Ammon's horn (tissue), 1 donor: ENCODE measurements around the gene DYNC1I1.

Source experiments
- DNase-seq: peaks from one replicate; pipeline ENCODE4 v3.0.0-alpha.2; 2016; ENCODE audit warnings: low spot score

Gene DYNC1I1

GRCh38 chr7:96080027-96080426 lies 307.7 kb downstream of the DYNC1I1 start:
- DNase-seq, result no peak

GRCh38 chr7:96084881-96085553 lies 312.7 kb downstream of the DYNC1I1 start:
- no peak for DNase-seq

- DNase-seq, result no peak
These were observed 313.6 kb downstream of the DYNC1I1 start for GRCh38 chr7:96085953-96086352.

- no peak for DNase-seq
These were observed 316.2 kb downstream of the DYNC1I1 start for GRCh38 chr7:96088579-96088978.

GRCh38 chr7:96089511-96089910 lies 317.2 kb downstream of the DYNC1I1 start:
- no peak for DNase-seq

- DNase-seq, result no peak
These were observed 318.4 kb downstream of the DYNC1I1 start for GRCh38 chr7:96090756-96091155.

GRCh38 chr7:96093435-96093834 lies 321.1 kb downstream of the DYNC1I1 start:
- peak; percentile 17 for DNase-seq

GRCh38 chr7:96097835-96098234 lies 325.5 kb downstream of the DYNC1I1 start:
- DNase-seq, result no peak

GRCh38 chr7:96100737-96101136 lies 328.4 kb downstream of the DYNC1I1 start:
- DNase-seq, result no peak

- DNase-seq, result no peak
These were observed 329.9 kb downstream of the DYNC1I1 start for GRCh38 chr7:96102096-96102811.

- no peak for DNase-seq
These were observed 332.6 kb downstream of the DYNC1I1 start for GRCh38 chr7:96104984-96105383.

- no peak for DNase-seq
These were observed 339.1 kb downstream of the DYNC1I1 start for GRCh38 chr7:96111405-96111804.

GRCh38 chr7:96114190-96114589 lies 341.8 kb downstream of the DYNC1I1 start:
- DNase-seq, result no peak

- DNase-seq, result no peak
These were observed 343.8 kb downstream of the DYNC1I1 start for GRCh38 chr7:96116173-96116572.

GRCh38 chr7:96118449-96119001 lies 346.2 kb downstream of the DYNC1I1 start:
- DNase-seq, result no peak

GRCh38 chr7:96120445-96121225 lies 348.3 kb downstream of the DYNC1I1 start:
- no peak for DNase-seq

- DNase-seq, result no peak
These were observed 349.4 kb downstream of the DYNC1I1 start for GRCh38 chr7:96121752-96122151.

- no peak for DNase-seq
These were observed 350.4 kb downstream of the DYNC1I1 start for GRCh38 chr7:96122746-96123145.

- no peak for DNase-seq
These were observed 354.0 kb downstream of the DYNC1I1 start for GRCh38 chr7:96126382-96126781.

GRCh38 chr7:96127746-96128145 lies 355.4 kb downstream of the DYNC1I1 start:
- no peak for DNase-seq

- DNase-seq, result no peak
These were observed 359.2 kb downstream of the DYNC1I1 start for GRCh38 chr7:96131525-96131924.

- no peak for DNase-seq
These were observed 362.9 kb downstream of the DYNC1I1 start for GRCh38 chr7:96135241-96135640.
